Nephron progenitor cell (in vitro differentiated cells): Measurements from ENCODE around the gene NASP.

Source experiments
- DNase-seq: peaks from one replicate; pipeline ENCODE4 v3.0.0; 2021
- H3K27ac Mint-ChIP-seq: 2 replicates; pipeline ENCODE4 v1.8.0; 2021; ENCODE audit warnings: mild to moderate bottlenecking, moderate library complexity, mixed read lengths
- H3K27me3 Mint-ChIP-seq: 2 replicates; pipeline ENCODE4 v1.8.0; 2021; ENCODE audit warnings: mild to moderate bottlenecking, low read depth, mixed read lengths; ENCODE audit not compliant: poor library complexity
- H3K36me3 Mint-ChIP-seq: 2 replicates; pipeline ENCODE4 v1.8.0; 2021; ENCODE audit warnings: low read depth, mixed read lengths
- H3K4me1 Mint-ChIP-seq: 2 replicates; pipeline ENCODE4 v1.8.0; 2021; ENCODE audit warnings: mixed read lengths
- H3K4me3 Mint-ChIP-seq: 2 replicates; pipeline ENCODE4 v1.8.0; 2021; ENCODE audit warnings: mild to moderate bottlenecking, moderate library complexity, mixed read lengths
- H3K9me3 Mint-ChIP-seq: 2 replicates; pipeline ENCODE4 v1.8.0; 2021; ENCODE audit warnings: mild to moderate bottlenecking, moderate library complexity, mixed read lengths
- CTCF ChIP-seq: fragments of 200-600 bp; sonication (generic); IDR thresholded peaks from 2 replicates; pipeline ENCODE4 v1.5.0; 2021; ENCODE audit warnings: antibody characterized with exemption

NASP gene

GRCh38 chr1:45583666-45584350, at the start of gene NASP:
TSS of gene NASP (plus strand) at chr1:45584041. CDS start at chr1:45584147, 106 bp downstream.
- Mint-ChIP-seq H3K4me1 (peaks cover 19% of the 10 kb centered on the region), H3K9me3 (no peaks in the 10 kb centered on the region), H3K27me3 (no peaks in the 10 kb centered on the region), H3K36me3 (peaks cover 22% of the 10 kb centered on the region), H3K27ac (peak within 1 kb of the TSS; percentile 100), H3K4me3 (peak within 1 kb of the TSS; percentile 97)
- no peak for TF ChIP-seq CTCF
- DNase-seq = peak; percentile 92

DNA sequence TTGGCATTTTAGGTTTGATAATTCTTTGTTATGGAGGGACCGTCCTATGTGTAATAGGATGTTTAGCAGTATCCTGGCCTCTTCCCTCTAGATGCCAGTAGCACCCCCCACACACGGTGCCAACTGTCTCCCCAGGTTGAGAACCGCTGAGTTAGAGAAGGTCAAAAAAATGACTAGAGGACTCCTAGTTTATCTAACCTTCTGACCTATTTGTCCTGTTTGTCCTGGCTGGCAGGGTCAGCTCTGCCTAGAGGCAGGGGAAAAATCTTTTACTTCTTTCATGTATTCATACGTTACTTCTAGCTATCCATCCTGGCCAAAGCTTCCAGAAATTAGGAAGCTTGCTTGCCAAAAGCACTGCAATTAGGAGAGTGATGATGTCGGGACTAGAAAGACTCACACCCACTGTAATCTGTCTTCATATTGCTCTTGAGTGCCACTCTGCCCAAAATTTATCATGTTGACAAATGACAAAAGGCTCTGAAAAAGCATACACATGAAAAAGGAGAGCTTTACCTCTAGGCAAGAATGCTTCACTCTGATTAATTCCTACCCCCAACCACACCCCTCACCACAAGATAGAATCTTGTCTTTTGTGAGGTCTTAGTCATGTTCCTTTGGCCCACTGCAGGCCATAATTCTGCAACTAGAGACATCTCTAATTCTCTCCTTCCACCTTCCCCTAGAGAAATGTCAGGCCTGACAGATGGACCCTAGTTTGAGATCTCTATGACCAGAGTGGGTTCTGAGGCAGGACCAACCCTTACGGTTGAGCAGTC, 47.7 kb upstream of the NASP start:
- peaks cover 23% of the 10 kb centered on the region for H3K4me1 Mint-ChIP-seq
- no peak for DNase-seq
- no peaks in the 10 kb centered on the region for H3K9me3 Mint-ChIP-seq
- H3K27me3 Mint-ChIP-seq = peaks cover 5% of the 10 kb centered on the region
- TF ChIP-seq CTCF = no peak
- no peak overlapping the region for H3K27ac Mint-ChIP-seq
- H3K4me3 Mint-ChIP-seq = peak overlapping the region; percentile 32
- no peaks in the 10 kb centered on the region for H3K36me3 Mint-ChIP-seq

DNA sequence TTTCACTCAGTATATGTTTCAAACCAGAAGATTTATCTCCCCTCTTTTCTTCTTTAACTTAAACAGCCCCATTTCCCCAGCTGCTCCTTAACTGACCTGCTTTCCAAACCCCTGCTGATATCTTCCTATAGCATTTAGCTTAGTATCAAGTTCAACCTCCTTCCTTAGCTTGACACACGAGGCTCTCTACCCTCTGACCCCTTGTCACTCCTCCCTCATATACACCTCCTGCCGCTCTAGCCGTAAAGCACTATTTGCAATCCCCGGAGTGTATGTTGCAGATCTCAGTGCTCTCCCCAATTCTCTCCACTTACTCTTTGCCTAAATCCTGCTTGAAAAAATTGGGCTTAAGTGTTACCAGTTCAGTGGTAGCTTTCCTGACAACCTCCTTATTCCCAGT, 47.0 kb upstream of the NASP start:
- no peak for DNase-seq
- H3K36me3 Mint-ChIP-seq = no peaks in the 10 kb centered on the region
- peak overlapping the region; percentile 17 for H3K4me3 Mint-ChIP-seq
- peaks cover 23% of the 10 kb centered on the region for H3K4me1 Mint-ChIP-seq
- no peaks in the 10 kb centered on the region for H3K9me3 Mint-ChIP-seq
- TF ChIP-seq CTCF = no peak
- peaks cover 6% of the 10 kb centered on the region for H3K27me3 Mint-ChIP-seq
- peak overlapping the region; percentile 23 for H3K27ac Mint-ChIP-seq

DNA sequence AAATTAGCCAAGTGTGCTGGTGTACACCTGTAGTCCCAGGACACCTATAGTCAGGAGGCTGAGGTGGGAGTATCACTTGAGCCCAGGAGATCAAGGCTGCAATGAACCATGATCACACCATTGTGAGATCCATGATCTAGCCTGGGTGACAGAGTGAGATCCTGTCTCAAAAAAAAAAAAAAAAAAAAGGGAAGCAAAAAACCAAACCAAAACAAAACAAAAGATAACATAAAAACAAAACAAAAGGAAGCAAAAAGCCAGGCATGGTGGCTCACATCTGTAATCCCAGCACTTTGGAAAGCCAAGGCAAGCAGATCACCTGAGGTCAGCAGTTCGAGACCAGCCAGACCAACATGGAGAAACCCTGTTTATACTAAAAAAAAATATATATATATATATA, 42.6 kb upstream of the NASP start:
- H3K27me3 Mint-ChIP-seq = peaks cover 7% of the 10 kb centered on the region
- H3K27ac Mint-ChIP-seq = no peak overlapping the region
- DNase-seq = no peak
- no peaks in the 10 kb centered on the region for H3K36me3 Mint-ChIP-seq
- H3K4me3 Mint-ChIP-seq = no peak overlapping the region
- TF ChIP-seq CTCF = no peak
- no peaks in the 10 kb centered on the region for H3K9me3 Mint-ChIP-seq
- H3K4me1 Mint-ChIP-seq = peaks cover 34% of the 10 kb centered on the region

GRCh38 chr1:45542591-45542990, 41.2 kb upstream of the NASP start:
- Mint-ChIP-seq H3K27ac (no peak overlapping the region), H3K36me3 (no peaks in the 10 kb centered on the region), H3K9me3 (no peaks in the 10 kb centered on the region), H3K27me3 (peaks cover 15% of the 10 kb centered on the region), H3K4me1 (peaks cover 20% of the 10 kb centered on the region), H3K4me3 (no peak overlapping the region)
- TF ChIP-seq CTCF = no peak
- no peak for DNase-seq
